ENCODE data around the gene TBC1D22A.

- TF ChIP-seq POLR2AphosphoS5 (IDR thresholded peaks at IDR 0.05; ENCODE audit: insufficient read depth, low read depth, low read length), result no peak
- TF ChIP-seq CTCF (IDR thresholded peaks at IDR 0.05; ENCODE audit: extremely low read depth in 1 of 2, insufficient read depth in 1 of 2, low read depth in 1 of 2, low read length in 2 of 2), result no peak
- no peak for TF ChIP-seq GATA2 (IDR thresholded peaks at IDR 0.05; ENCODE audit: insufficient read depth, insufficient read length, low read depth, low read length)
- TF ChIP-seq JUN (IDR thresholded peaks at IDR 0.05; ENCODE audit: borderline replicate concordance, insufficient read depth, insufficient read length, low read depth), result no peak
- TF ChIP-seq MAX (IDR thresholded peaks at IDR 0.05; ENCODE audit: insufficient read depth, insufficient read length), result no peak
- no peak for TF ChIP-seq EZH2 (IDR thresholded peaks at IDR 0.05; ENCODE audit: borderline replicate concordance, low read depth, low read length, severe bottlenecking)
These were observed 19.8 kb upstream of the TBC1D22A start for GRCh38 chr22:46742576-46743221.
